ENCODE data around the gene DCST2.

Gene DCST2

GRCh38 chr1:155008015-155008941 is 25.3 kb downstream of the DCST2 start:
- DNase-seq: no peak

GRCh38 chr1:155007251-155007828 is 26.2 kb downstream of the DCST2 start:
- DNase-seq: no peak

- peak; percentile 80 to 84 (median 84) for DNase-seq
Observed at GRCh38 chr1:155006601-155007101, 26.9 kb downstream of the DCST2 start.

- peak in 2 of 3 donors; percentile 55 to 64 for DNase-seq
Observed at GRCh38 chr1:155005076-155006011, 28.2 kb downstream of the DCST2 start.

- DNase-seq: peak in 1 of 3 donors; percentile 20
Observed at GRCh38 chr1:155004352-155005075, 29.1 kb downstream of the DCST2 start.

GRCh38 chr1:155003766-155004351 is 29.7 kb downstream of the DCST2 start:
- peak in 1 of 3 donors; percentile 21 for DNase-seq

GRCh38 chr1:155003227-155003765 is 30.3 kb downstream of the DCST2 start:
- DNase-seq: peak in 1 of 3 donors; percentile 18

GRCh38 chr1:155002464-155003226 is 30.9 kb downstream of the DCST2 start, which contains the start of gene ZBTB7B:
ZBTB7B (plus strand) TSS chr1:155002802; CDS start chr1:155014661, 11,859 bp downstream.
- DNase-seq: peak in 2 of 3 donors; percentile 50 to 62

GRCh38 chr1:155001675-155002463 is 31.7 kb downstream of the DCST2 start:
- peak; percentile 99 to 100 (median 99) for DNase-seq

- DNase-seq: no peak
Observed at GRCh38 chr1:155001425-155001674, 32.2 kb downstream of the DCST2 start.

GRCh38 chr1:155000726-155001424 is 32.7 kb downstream of the DCST2 start:
- peak; percentile 81 to 92 (median 81) for DNase-seq

- DNase-seq: no peak
Observed at GRCh38 chr1:155000411-155000725, 33.2 kb downstream of the DCST2 start.

GRCh38 chr1:154999571-155000410 is 33.8 kb downstream of the DCST2 start:
- no peak for DNase-seq

GRCh38 chr1:154998818-154999570 is 34.6 kb downstream of the DCST2 start:
- DNase-seq: peak; percentile 64 to 79 (median 68)

- no peak for DNase-seq
Observed at GRCh38 chr1:154998201-154998780, 35.3 kb downstream of the DCST2 start.

GRCh38 chr1:154996966-154997701 is 36.4 kb downstream of the DCST2 start:
- peak; percentile 68 to 74 (median 74) for DNase-seq

Measured in suppressor macrophage treated with lipopolysaccharide for 1 hour (primary cell).